Transverse colon (tissue), 3 donors: ENCODE data around the gene ZYX.

Source experiments
- POLR2A ChIP-seq: fragments of 450-650 bp; IDR thresholded peaks from one replicate; pipeline ENCODE4 v1.6.1; 2016; ENCODE audit warnings: antibody characterized with exemption, mild to moderate bottlenecking, moderate library complexity
- TF ChIP-seq, protein P1 (sequence below), 5 experiments: fragments of 200-600 bp in 3 of 5; fragments of 450-650 bp in 2 of 5; sonication (generic) in 3 of 5; IDR thresholded peaks; 1 replicate in 2 of 5; 2 replicates in 3 of 5; pipeline ENCODE4 v1.5.1; 2016 to 2017; ENCODE audit warnings: antibody characterized with exemption in 5 of 5, inconsistent platforms in 3 of 5, mild to moderate bottlenecking in 2 of 5, moderate library complexity in 1 of 5

GRCh38 chr7:143382126-143382790 is 1.1 kb downstream of the ZYX start:
- TF ChIP-seq, protein P1, sequence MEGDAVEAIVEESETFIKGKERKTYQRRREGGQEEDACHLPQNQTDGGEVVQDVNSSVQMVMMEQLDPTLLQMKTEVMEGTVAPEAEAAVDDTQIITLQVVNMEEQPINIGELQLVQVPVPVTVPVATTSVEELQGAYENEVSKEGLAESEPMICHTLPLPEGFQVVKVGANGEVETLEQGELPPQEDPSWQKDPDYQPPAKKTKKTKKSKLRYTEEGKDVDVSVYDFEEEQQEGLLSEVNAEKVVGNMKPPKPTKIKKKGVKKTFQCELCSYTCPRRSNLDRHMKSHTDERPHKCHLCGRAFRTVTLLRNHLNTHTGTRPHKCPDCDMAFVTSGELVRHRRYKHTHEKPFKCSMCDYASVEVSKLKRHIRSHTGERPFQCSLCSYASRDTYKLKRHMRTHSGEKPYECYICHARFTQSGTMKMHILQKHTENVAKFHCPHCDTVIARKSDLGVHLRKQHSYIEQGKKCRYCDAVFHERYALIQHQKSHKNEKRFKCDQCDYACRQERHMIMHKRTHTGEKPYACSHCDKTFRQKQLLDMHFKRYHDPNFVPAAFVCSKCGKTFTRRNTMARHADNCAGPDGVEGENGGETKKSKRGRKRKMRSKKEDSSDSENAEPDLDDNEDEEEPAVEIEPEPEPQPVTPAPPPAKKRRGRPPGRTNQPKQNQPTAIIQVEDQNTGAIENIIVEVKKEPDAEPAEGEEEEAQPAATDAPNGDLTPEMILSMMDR (IDR thresholded peaks at IDR 0.05) = no peak
- no peak for TF ChIP-seq POLR2A
